Lower leg skin (tissue), 3 donors: ENCODE data around the gene LSM2.

ENCODE experiments used
- POLR2A ChIP-seq, 2 donors: fragments of 450-650 bp; IDR thresholded peaks; one replicate each; pipeline ENCODE4 v1.6.1; 2016 to 2017; ENCODE audit warnings: antibody characterized with exemption in 2 of 2, mild to moderate bottlenecking in 1 of 2, moderate library complexity in 1 of 2
- TF ChIP-seq, protein P1 (sequence below), 3 donors: fragments of 450-650 bp; IDR thresholded peaks; one replicate each; pipeline ENCODE4 v1.5.1; 2016; ENCODE audit warnings: antibody characterized with exemption in 3 of 3, mild to moderate bottlenecking in 3 of 3, moderate library complexity in 2 of 3

DNA sequence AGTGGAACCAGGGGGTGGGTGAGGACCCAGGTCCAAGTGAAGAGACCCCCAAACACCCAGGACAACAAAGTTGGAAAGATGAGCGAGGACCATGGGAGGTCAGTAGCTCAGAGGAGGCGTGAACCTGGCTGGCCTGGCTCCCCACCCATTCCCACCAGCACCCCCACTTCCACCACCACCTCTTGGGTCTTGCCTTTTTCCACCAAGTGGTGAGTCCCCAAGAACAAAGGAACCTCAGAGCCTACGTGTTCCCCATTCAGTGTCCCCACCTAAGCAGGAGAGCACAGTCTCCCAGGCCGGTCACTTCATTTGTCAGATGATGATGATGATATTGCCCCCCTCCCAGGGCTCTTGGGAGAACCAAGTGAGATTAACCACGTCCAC lies 29.1 kb downstream of the LSM2 start:
- TF ChIP-seq, protein P1, sequence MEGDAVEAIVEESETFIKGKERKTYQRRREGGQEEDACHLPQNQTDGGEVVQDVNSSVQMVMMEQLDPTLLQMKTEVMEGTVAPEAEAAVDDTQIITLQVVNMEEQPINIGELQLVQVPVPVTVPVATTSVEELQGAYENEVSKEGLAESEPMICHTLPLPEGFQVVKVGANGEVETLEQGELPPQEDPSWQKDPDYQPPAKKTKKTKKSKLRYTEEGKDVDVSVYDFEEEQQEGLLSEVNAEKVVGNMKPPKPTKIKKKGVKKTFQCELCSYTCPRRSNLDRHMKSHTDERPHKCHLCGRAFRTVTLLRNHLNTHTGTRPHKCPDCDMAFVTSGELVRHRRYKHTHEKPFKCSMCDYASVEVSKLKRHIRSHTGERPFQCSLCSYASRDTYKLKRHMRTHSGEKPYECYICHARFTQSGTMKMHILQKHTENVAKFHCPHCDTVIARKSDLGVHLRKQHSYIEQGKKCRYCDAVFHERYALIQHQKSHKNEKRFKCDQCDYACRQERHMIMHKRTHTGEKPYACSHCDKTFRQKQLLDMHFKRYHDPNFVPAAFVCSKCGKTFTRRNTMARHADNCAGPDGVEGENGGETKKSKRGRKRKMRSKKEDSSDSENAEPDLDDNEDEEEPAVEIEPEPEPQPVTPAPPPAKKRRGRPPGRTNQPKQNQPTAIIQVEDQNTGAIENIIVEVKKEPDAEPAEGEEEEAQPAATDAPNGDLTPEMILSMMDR (IDR thresholded peaks at IDR 0.05) = no peak
- no peak for TF ChIP-seq POLR2A (IDR thresholded peaks at IDR 0.05)
